Liver (tissue), 9 donors: ENCODE data around the gene CDX4. TPM values are rescaled to one million over a fixed set of nuclear protein-coding genes. Genes with fewer than 3 reads are reported as not detected.
"Not testable (repeated sequence)": the region's sequence is repeated elsewhere in the genome, so short reads cannot be mapped to it uniquely, and the experiment has no call there.

Experiments used
- DNase-seq: peaks from one replicate; pipeline ENCODE4 v3.0.0-alpha.2; 2017; ENCODE audit warnings: low spot score
- H3K27ac ChIP-seq, 2 donors: one replicate each; pipeline ENCODE4 v1.7.0; 2013; ENCODE audit warnings: inconsistent platforms in 2 of 2, low read length in 2 of 2, control low read depth in 1 of 2, low read depth in 1 of 2, mild to moderate bottlenecking in 1 of 2
- H3K27me3 ChIP-seq, 4 donors: one replicate each; pipeline versions ENCODE4 v1.6.1 to v1.7.0; 2013; ENCODE audit warnings: low read length in 3 of 4, inconsistent platforms in 1 of 4, mild to moderate bottlenecking in 1 of 4, moderate library complexity in 1 of 4; ENCODE audit not compliant: control insufficient read depth in 4 of 4, insufficient read depth in 4 of 4
- H3K36me3 ChIP-seq, 4 donors: one replicate each; pipeline versions ENCODE4 v1.6.1 to v1.7.0; 2013; ENCODE audit warnings: low read length in 3 of 4, mild to moderate bottlenecking in 3 of 4, low read depth in 1 of 4, moderate library complexity in 1 of 4; ENCODE audit not compliant: control insufficient read depth in 4 of 4, insufficient read depth in 3 of 4
- H3K4me1 ChIP-seq, 4 donors: one replicate each; pipeline versions ENCODE4 v1.6.1 to v1.7.0; 2013; ENCODE audit warnings: low read length in 3 of 4, mild to moderate bottlenecking in 3 of 4, moderate library complexity in 1 of 4; ENCODE audit not compliant: control insufficient read depth in 4 of 4, insufficient read depth in 4 of 4
- H3K4me3 ChIP-seq, 3 donors: one replicate each; pipeline versions ENCODE4 v1.6.1 to v1.7.0; 2013; ENCODE audit warnings: low read length in 3 of 3, control low read depth in 1 of 3, low read depth in 1 of 3, mild to moderate bottlenecking in 1 of 3
- H3K9ac ChIP-seq, 2 donors: one replicate each; pipeline ENCODE4 v1.7.0; 2013; ENCODE audit warnings: low read length in 2 of 2, mild to moderate bottlenecking in 2 of 2, moderate library complexity in 2 of 2, control low read depth in 1 of 2, low read depth in 1 of 2
- H3K9me3 ChIP-seq, 4 donors: one replicate each; pipeline versions ENCODE4 v1.6.1 to v1.7.0; 2013; ENCODE audit warnings: low read length in 3 of 4; ENCODE audit not compliant: control insufficient read depth in 4 of 4
- ATF3 ChIP-seq: IDR thresholded peaks from 2 replicates; pipeline ENCODE4 v1.6.1; 2016; ENCODE audit warnings: antibody characterized with exemption
- EGR1 ChIP-seq, 2 donors: IDR thresholded peaks; 2 replicates each; pipeline ENCODE4 v1.6.1; 2016 to 2018; ENCODE audit warnings: antibody characterized with exemption in 2 of 2, low read depth in 2 of 2
- GABPA ChIP-seq, 2 donors: IDR thresholded peaks in 1 of 2; conservative IDR thresholded peaks in 1 of 2; 2 replicates each; pipeline ENCODE4 v1.6.1; 2016; ENCODE audit warnings: antibody characterized with exemption in 2 of 2, mild to moderate bottlenecking in 1 of 2, moderate library complexity in 1 of 2
- HNF4A ChIP-seq, 2 donors: conservative IDR thresholded peaks; 2 replicates each; pipeline ENCODE4 v1.6.1; 2016; ENCODE audit warnings: antibody characterized with exemption in 2 of 2, mild to moderate bottlenecking in 2 of 2
- HNF4G ChIP-seq: IDR thresholded peaks from 2 replicates; pipeline ENCODE4 v1.6.1; 2016; ENCODE audit warnings: antibody characterized with exemption
- MAX ChIP-seq: IDR thresholded peaks from 2 replicates; pipeline ENCODE4 v1.6.1; 2016; ENCODE audit warnings: antibody characterized with exemption
- NR2F2 ChIP-seq: IDR thresholded peaks from 2 replicates; pipeline ENCODE4 v1.6.1; 2016; ENCODE audit warnings: antibody characterized with exemption
- RAD21 ChIP-seq, 2 donors: IDR thresholded peaks; 2 replicates each; pipeline ENCODE4 v1.6.1; 2016; ENCODE audit warnings: antibody characterized with exemption in 2 of 2, mild to moderate bottlenecking in 2 of 2
- TAF1 ChIP-seq: conservative IDR thresholded peaks from 2 replicates; pipeline ENCODE4 v1.6.1; 2016; ENCODE audit warnings: antibody characterized with exemption, mild to moderate bottlenecking
- YY1 ChIP-seq: IDR thresholded peaks from 2 replicates; pipeline ENCODE4 v1.6.1; 2016; ENCODE audit warnings: antibody characterized with exemption, mild to moderate bottlenecking
- ZBTB33 ChIP-seq: IDR thresholded peaks from 2 replicates; pipeline ENCODE4 v1.6.1; 2016; ENCODE audit warnings: antibody characterized with exemption
- WGBS: extraction: QIAGEN DNeasy Blood & Tissue Kit; methylation state at CpG from one replicate; pipeline ENCODE4 v1.1.7; 2013; 5-methylcytosine and 5-hydroxymethylcytosine counted together
- polyA plus RNA-seq, 2 donors: library from polyadenylated mRNA; stranded (reverse) in 1 of 2; unstranded in 1 of 2; fragments of 200-250 nt in 1 of 2; fragments of >200 nt in 1 of 2; fragmentation: Nextera tagmentation in 1 of 2; extraction: Ambion mirVana in 1 of 2; gene quantifications; one replicate each; pipeline versions ENCODE4 v1.2.1 to v1.2.3, GENCODE V29; 2013 to 2015
- total RNA-seq, 2 donors: library from RNA; depleted of rRNA; stranded (reverse); fragments of >200 nt; gene quantifications; one replicate each; pipeline ENCODE4 v1.2.3, GENCODE V29; 2014
- TF ChIP-seq, protein P1 (sequence below): IDR thresholded peaks from 2 replicates; pipeline ENCODE4 v1.6.1; 2016; ENCODE audit warnings: antibody characterized with exemption, mild to moderate bottlenecking
- TF ChIP-seq, protein P2 (sequence below): fragments of 150-350 bp; IDR thresholded peaks from 2 replicates; pipeline ENCODE4 v1.5.1; 2017; ENCODE audit warnings: improper control_type of control experiment, low read depth, low read length; ENCODE audit not compliant: missing input control
- donor health status: healthy.
- donor health status: healthy.
- donor health status: healthy.
- donor health status: healthy.
- donor health status: healthy.

The CDX4 gene
- total and polyA plus RNA-seq, 4 donors: not detected

- no peak for TF ChIP-seq HNF4G
These were observed 32.1 kb downstream of the CDX4 start (continued) for GRCh38 chrX:73478961-73479360.

DNA sequence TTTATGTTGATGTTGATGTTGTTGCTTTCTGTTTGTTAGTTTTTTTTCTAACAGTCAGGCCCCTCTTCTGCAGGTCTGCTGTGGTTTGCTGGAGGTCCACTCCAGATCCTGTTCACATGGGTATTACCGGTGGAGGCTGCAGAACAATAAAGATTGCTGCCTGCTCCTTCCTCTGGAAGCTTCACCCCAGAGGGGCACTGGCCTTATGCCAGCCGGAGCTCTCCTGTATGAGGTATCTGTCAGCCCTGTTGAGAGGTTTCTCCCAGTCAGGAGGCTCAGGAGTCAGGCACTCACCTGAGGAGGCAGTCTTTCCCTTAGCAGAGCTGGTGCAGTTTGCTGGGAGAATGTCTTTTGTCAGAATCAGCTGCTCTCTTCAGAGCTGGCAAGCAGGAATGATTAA is 34.7 kb downstream of the CDX4 start:
- H3K27ac ChIP-seq: no peak overlapping the region
- no peak for DNase-seq
- H3K27me3 ChIP-seq: peaks cover 0 to 3% (median 0%) of the 10 kb centered on the region in 4 donors
- 69% methylated on average over 2 of the region's 2 CpGs for WGBS
- H3K36me3 ChIP-seq: no peaks in the 10 kb centered on the region
- TF ChIP-seq NR2F2: no peak
- no peak for TF ChIP-seq EGR1 (IDR thresholded peaks at IDR 0.05; ENCODE audit: low read depth in 2 of 2)
- TF ChIP-seq TAF1: no peak
- TF ChIP-seq ATF3: no peak
- no peak for TF ChIP-seq YY1
- no peak for TF ChIP-seq HNF4A (conservative IDR thresholded peaks at IDR 0.05)
- TF ChIP-seq HNF4G: no peak
- no peak for TF ChIP-seq MAX
- TF ChIP-seq, protein P1, sequence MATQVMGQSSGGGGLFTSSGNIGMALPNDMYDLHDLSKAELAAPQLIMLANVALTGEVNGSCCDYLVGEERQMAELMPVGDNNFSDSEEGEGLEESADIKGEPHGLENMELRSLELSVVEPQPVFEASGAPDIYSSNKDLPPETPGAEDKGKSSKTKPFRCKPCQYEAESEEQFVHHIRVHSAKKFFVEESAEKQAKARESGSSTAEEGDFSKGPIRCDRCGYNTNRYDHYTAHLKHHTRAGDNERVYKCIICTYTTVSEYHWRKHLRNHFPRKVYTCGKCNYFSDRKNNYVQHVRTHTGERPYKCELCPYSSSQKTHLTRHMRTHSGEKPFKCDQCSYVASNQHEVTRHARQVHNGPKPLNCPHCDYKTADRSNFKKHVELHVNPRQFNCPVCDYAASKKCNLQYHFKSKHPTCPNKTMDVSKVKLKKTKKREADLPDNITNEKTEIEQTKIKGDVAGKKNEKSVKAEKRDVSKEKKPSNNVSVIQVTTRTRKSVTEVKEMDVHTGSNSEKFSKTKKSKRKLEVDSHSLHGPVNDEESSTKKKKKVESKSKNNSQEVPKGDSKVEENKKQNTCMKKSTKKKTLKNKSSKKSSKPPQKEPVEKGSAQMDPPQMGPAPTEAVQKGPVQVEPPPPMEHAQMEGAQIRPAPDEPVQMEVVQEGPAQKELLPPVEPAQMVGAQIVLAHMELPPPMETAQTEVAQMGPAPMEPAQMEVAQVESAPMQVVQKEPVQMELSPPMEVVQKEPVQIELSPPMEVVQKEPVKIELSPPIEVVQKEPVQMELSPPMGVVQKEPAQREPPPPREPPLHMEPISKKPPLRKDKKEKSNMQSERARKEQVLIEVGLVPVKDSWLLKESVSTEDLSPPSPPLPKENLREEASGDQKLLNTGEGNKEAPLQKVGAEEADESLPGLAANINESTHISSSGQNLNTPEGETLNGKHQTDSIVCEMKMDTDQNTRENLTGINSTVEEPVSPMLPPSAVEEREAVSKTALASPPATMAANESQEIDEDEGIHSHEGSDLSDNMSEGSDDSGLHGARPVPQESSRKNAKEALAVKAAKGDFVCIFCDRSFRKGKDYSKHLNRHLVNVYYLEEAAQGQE: no peak
- H3K4me3 ChIP-seq: no peak overlapping the region
- no peaks in the 10 kb centered on the region for H3K4me1 ChIP-seq
- H3K9ac ChIP-seq: no peak overlapping the region
- H3K9me3 ChIP-seq: no peaks in the 10 kb centered on the region

- H3K27me3 ChIP-seq: no peaks in the 10 kb centered on the region
- H3K9me3 ChIP-seq: no peaks in the 10 kb centered on the region
- WGBS: 54% methylated on average over 3 of the region's 3 CpGs
- no peak overlapping the region for H3K27ac ChIP-seq
- no peak for TF ChIP-seq RAD21 (IDR thresholded peaks at IDR 0.05)
- no peak for TF ChIP-seq ZBTB33
- TF ChIP-seq, protein P2, sequence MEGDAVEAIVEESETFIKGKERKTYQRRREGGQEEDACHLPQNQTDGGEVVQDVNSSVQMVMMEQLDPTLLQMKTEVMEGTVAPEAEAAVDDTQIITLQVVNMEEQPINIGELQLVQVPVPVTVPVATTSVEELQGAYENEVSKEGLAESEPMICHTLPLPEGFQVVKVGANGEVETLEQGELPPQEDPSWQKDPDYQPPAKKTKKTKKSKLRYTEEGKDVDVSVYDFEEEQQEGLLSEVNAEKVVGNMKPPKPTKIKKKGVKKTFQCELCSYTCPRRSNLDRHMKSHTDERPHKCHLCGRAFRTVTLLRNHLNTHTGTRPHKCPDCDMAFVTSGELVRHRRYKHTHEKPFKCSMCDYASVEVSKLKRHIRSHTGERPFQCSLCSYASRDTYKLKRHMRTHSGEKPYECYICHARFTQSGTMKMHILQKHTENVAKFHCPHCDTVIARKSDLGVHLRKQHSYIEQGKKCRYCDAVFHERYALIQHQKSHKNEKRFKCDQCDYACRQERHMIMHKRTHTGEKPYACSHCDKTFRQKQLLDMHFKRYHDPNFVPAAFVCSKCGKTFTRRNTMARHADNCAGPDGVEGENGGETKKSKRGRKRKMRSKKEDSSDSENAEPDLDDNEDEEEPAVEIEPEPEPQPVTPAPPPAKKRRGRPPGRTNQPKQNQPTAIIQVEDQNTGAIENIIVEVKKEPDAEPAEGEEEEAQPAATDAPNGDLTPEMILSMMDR: no peak
- TF ChIP-seq TAF1: no peak
- TF ChIP-seq ATF3: no peak
- TF ChIP-seq GABPA (IDR thresholded peaks at IDR 0.05 in 1 of 2, conservative IDR thresholded peaks at IDR 0.05 in 1 of 2): no peak
- TF ChIP-seq NR2F2: no peak
- H3K4me1 ChIP-seq: no peaks in the 10 kb centered on the region
- no peak overlapping the region for H3K4me3 ChIP-seq
- DNase-seq: no peak
- no peak overlapping the region for H3K9ac ChIP-seq
- no peaks in the 10 kb centered on the region for H3K36me3 ChIP-seq
These were observed 43.8 kb downstream of the CDX4 start for GRCh38 chrX:73490661-73491060.

- H3K4me1 ChIP-seq, H3K27ac ChIP-seq, H3K9me3 ChIP-seq, H3K4me3 ChIP-seq, H3K9ac ChIP-seq, DNase-seq, H3K36me3 ChIP-seq, H3K27me3 ChIP-seq: not testable (repeated sequence)
- 86% methylated on average over 4 of the region's 4 CpGs for WGBS
These were observed 45.3 kb downstream of the CDX4 start for GRCh38 chrX:73492178-73492577.
